Measurements from ENCODE around the gene CADM4. TPM values are rescaled to one million over a fixed set of nuclear protein-coding genes. Genes with fewer than 3 reads are reported as not detected.

The CADM4 gene
- total RNA-seq, 1 experiment from 2014 or later, result 28.7 TPM

- ATAC-seq (peak; percentile 2; the same call in 1 of the 2 replicates), DNase-seq (ENCODE audit: low read depth, low spot score) (no peak)
- TF ChIP-seq POLR2AphosphoS5 (IDR thresholded peaks at IDR 0.05; ENCODE audit: low read depth, low read length) (no peak), SP1 (IDR thresholded peaks at IDR 0.05; ENCODE audit: low read depth) (no peak), RAD21 (IDR thresholded peaks at IDR 0.05; ENCODE audit: low read depth) (no peak), JUND (IDR thresholded peaks at IDR 0.05) (no peak), CTCF (IDR thresholded peaks at IDR 0.05 in 2 of 3, conservative IDR thresholded peaks at IDR 0.05 in 1 of 3; ENCODE audit: borderline replicate concordance in 1 of 3, insufficient read depth in 1 of 3, low read depth in 2 of 3, low read length in 2 of 3) (no peak), ZFX (IDR thresholded peaks at IDR 0.05) (no peak), ATF3 (IDR thresholded peaks at IDR 0.05) (no peak), ZBTB33 (IDR thresholded peaks at IDR 0.05; ENCODE audit: extremely low read depth, insufficient replicate concordance, low read length) (no peak), CBX3 (IDR thresholded peaks at IDR 0.05; ENCODE audit: low read depth) (no peak), SRF (IDR thresholded peaks at IDR 0.05; ENCODE audit: low read depth) (no peak), ELF1 (IDR thresholded peaks at IDR 0.05; ENCODE audit: borderline replicate concordance, low read depth) (no peak), ZNF274 (IDR thresholded peaks at IDR 0.05; ENCODE audit: low read depth, low read length) (no peak), POLR2A (IDR thresholded peaks at IDR 0.05; ENCODE audit: borderline replicate concordance, extremely low read depth, insufficient read depth, insufficient read length) (no peak), EGR1 (IDR thresholded peaks at IDR 0.05; ENCODE audit: low read depth) (no peak), EZH2 (IDR thresholded peaks at IDR 0.05) (no peak)
- TSS peak; percentile 78 for BruUV-seq (replicated peaks)
- no peaks in the 10 kb centered on the region for H3K27me3 ChIP-seq (ENCODE audit: insufficient read depth, low read length)
- peaks cover 11 to 14% of the 10 kb centered on the region in 2 experiments for H3K4me1 ChIP-seq (ENCODE audit: control insufficient read depth in 1 of 2, insufficient read depth in 2 of 2, low read length in 2 of 2)
- RAD21 ChIA-PET (ENCODE audit: low non-redundant PET in 1 of 2, low total read pairs in 2 of 2, uncharacterized antibody in 2 of 2, unreplicated experiment in 2 of 2), result no interaction called here
- H3K4me3 ChIP-seq (replicated peaks in 1 of 2; ENCODE audit: low read depth in 1 of 2, low read length in 2 of 2), result peak overlapping the region; percentile 13 to 85; a peak in 3 of 4 replicates
- H4K20me1 ChIP-seq (ENCODE audit: insufficient read depth), result no peaks in the 10 kb centered on the region
- H3K36me3 ChIP-seq (ENCODE audit: control insufficient read depth in 1 of 2, insufficient read depth in 2 of 2, low read length in 2 of 2), result no peaks in the 10 kb centered on the region
- CTCF ChIA-PET, result interaction anchor here (1.2 kb wide), 1 partner anchor 21 kb away, joined by 3 read pairs; no protein-coding TSS in a partner anchor
- peaks cover 10% of the 10 kb centered on the region; the same call in 1 of the 2 replicates for H3K79me2 ChIP-seq (ENCODE audit: insufficient read depth, low read length)
- no peaks in the 10 kb centered on the region for H3K9me2 ChIP-seq (ENCODE audit: insufficient read depth)
- intact Hi-C loops (cut with micrococcal nuclease), result loop anchor here (1.0 kb wide), 1 partner anchor 20 kb away; the partner anchor contains the start of genes IRGQ and ZNF576
- peak overlapping the region; percentile 65 for H3K27ac ChIP-seq (ENCODE audit: low read depth, low read length)
- POLR2A ChIA-PET, result interaction anchor here (1.8 kb wide), 1 partner anchor 20 kb away, joined by 6 read pairs; the partner anchor contains the start of genes IRGQ and ZNF576
- H2AFZ ChIP-seq (ENCODE audit: low read depth, low read length, poor library complexity, severe bottlenecking), result peak overlapping the region; percentile 53
- peak overlapping the region; percentile 60 for H3K9ac ChIP-seq (ENCODE audit: low read length)
- peak overlapping the region; percentile 57 for H3K4me2 ChIP-seq (ENCODE audit: low read length)
- no peaks in the 10 kb centered on the region for H3K9me3 ChIP-seq (ENCODE audit: control insufficient read depth in 1 of 2, insufficient read depth in 1 of 2, low read depth in 1 of 2, low read length in 2 of 2)
Observed at GRCh38 chr19:43575955-43576878, 63.4 kb downstream of the CADM4 start.
